ENCODE results near the gene FHIT.

The FHIT gene

GRCh38 chr3:60153221-60153999 lies 1097.8 kb downstream of the FHIT start:
- ChIA-PET POLR2A (ENCODE audit: low non-redundant PET) (no interaction called here), CTCF (no interaction called here)
- no peak overlapping the region for H3K27ac ChIP-seq
- TF ChIP-seq CTCF (conservative IDR thresholded peaks at IDR 0.05; ENCODE audit: low read depth) = no peak
- no peak for DNase-seq (ENCODE audit: low spot score)

- H3K27ac ChIP-seq = no peak overlapping the region
- TF ChIP-seq CTCF (conservative IDR thresholded peaks at IDR 0.05; ENCODE audit: low read depth) = no peak
- ChIA-PET POLR2A (ENCODE audit: low non-redundant PET) (no interaction called here), CTCF (no interaction called here)
- DNase-seq (ENCODE audit: low spot score) = no peak
Observed at GRCh38 chr3:60149501-60149900, 1101.8 kb downstream of the FHIT start.

- DNase-seq (ENCODE audit: low spot score) = no peak
- TF ChIP-seq CTCF (conservative IDR thresholded peaks at IDR 0.05; ENCODE audit: low read depth) = no peak
- ChIA-PET POLR2A (ENCODE audit: low non-redundant PET) (no interaction called here), CTCF (no interaction called here)
- no peak overlapping the region for H3K27ac ChIP-seq
Observed at GRCh38 chr3:60147249-60147950, 1103.9 kb downstream of the FHIT start.

DNA sequence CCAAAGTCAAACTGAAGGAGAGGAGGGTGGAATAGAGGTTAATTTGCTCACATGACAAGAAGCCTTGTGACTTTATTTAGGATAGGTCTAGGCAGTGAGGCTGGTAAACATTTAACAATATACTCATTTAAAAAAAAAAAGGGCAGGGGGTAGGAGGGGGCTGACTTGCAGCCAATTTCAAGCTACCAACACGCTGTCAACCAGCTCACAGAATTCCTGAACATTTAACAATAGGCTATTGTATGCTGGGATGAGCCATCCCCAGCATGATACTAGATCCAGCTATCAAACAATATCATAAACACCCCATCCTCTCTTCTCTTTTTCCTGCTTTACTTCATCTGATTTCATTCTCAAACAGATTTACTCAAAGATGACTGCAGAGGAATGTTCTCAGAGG lies 1105.1 kb downstream of the FHIT start:
- no peak for TF ChIP-seq CTCF (conservative IDR thresholded peaks at IDR 0.05; ENCODE audit: low read depth)
- CTCF ChIA-PET = no interaction called here
- no peak for DNase-seq (ENCODE audit: low spot score)
- POLR2A ChIA-PET (ENCODE audit: low non-redundant PET) = no interaction called here
- no peak overlapping the region for H3K27ac ChIP-seq

- ChIA-PET CTCF (no interaction called here), POLR2A (ENCODE audit: low non-redundant PET) (no interaction called here)
- no peak for TF ChIP-seq CTCF (conservative IDR thresholded peaks at IDR 0.05; ENCODE audit: low read depth)
- DNase-seq (ENCODE audit: low spot score) = no peak
- H3K27ac ChIP-seq = no peak overlapping the region
Observed at GRCh38 chr3:60144071-60144470, 1107.2 kb downstream of the FHIT start.

DNA sequence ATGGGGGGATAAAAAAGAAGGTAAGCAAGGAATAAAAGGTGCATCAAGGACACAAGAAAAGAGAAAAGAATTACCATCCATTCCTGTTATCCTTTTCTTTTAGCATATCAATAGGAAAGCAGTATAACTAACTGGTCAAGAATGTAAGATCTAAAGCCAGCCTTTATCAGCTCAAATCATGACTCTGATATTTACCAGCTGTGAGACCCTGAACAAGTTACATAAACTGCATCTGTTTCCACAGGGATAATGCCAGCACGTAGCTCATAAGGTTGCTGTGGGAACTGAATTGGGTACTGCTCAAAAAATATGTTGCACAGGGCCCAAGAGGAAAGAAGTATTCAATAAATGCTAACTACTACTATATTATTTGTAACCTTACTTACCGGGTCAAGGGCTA lies 1109.2 kb downstream of the FHIT start:
- POLR2A ChIA-PET (ENCODE audit: low non-redundant PET) = no interaction called here
- TF ChIP-seq CTCF (conservative IDR thresholded peaks at IDR 0.05; ENCODE audit: low read depth) = no peak
- no peak overlapping the region for H3K27ac ChIP-seq
- CTCF ChIA-PET = no interaction called here
- no peak for DNase-seq (ENCODE audit: low spot score)
